ENCODE measurements around the gene PRR7. TPM values are rescaled to one million over a fixed set of nuclear protein-coding genes. Genes with fewer than 3 reads are reported as not detected.
A peak's percentile ranks its signal among the peaks of the same experiment; 100 is the strongest.

PRR7 gene
- total RNA-seq, 1 donor from 2014 or later, result 13.1 TPM

DNA sequence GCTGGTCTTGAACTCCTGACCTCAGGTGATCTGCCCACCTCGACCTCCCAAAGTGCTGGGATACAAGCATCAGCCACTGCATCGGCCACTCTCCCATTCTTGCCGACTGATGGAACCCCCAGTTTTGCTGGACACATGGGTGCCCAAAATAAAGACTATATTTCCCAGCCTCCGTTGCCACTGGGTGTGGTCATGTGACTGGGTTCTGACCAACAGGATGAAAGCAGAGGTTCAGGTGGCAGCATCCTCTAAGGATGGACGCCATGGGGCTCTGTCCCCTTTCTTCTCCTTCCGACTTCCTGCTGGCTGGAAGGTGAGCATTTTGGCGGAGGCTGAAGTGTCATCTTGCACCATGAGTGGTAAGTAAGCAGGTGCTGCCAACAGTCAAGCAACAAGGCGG, 40.5 kb downstream of the PRR7 start:
- TF ChIP-seq, protein P1, sequence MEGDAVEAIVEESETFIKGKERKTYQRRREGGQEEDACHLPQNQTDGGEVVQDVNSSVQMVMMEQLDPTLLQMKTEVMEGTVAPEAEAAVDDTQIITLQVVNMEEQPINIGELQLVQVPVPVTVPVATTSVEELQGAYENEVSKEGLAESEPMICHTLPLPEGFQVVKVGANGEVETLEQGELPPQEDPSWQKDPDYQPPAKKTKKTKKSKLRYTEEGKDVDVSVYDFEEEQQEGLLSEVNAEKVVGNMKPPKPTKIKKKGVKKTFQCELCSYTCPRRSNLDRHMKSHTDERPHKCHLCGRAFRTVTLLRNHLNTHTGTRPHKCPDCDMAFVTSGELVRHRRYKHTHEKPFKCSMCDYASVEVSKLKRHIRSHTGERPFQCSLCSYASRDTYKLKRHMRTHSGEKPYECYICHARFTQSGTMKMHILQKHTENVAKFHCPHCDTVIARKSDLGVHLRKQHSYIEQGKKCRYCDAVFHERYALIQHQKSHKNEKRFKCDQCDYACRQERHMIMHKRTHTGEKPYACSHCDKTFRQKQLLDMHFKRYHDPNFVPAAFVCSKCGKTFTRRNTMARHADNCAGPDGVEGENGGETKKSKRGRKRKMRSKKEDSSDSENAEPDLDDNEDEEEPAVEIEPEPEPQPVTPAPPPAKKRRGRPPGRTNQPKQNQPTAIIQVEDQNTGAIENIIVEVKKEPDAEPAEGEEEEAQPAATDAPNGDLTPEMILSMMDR (IDR thresholded peaks at IDR 0.05; ENCODE audit: unreplicated experiment), result no peak
- H3K27ac Mint-ChIP-seq, result no peak overlapping the region
- no peaks in the 10 kb centered on the region for H3K27me3 Mint-ChIP-seq
- no peak for DNase-seq (ENCODE audit: low spot score, unreplicated experiment)
- H3K4me1 Mint-ChIP-seq (ENCODE audit: low read depth), result no peaks in the 10 kb centered on the region
- H3K36me3 Mint-ChIP-seq (ENCODE audit: insufficient read depth), result peaks cover 19% of the 10 kb centered on the region
- H3K9me3 Mint-ChIP-seq (ENCODE audit: low read depth), result no peaks in the 10 kb centered on the region
- no peak overlapping the region for H3K4me3 Mint-ChIP-seq (ENCODE audit: low read depth)

DNA sequence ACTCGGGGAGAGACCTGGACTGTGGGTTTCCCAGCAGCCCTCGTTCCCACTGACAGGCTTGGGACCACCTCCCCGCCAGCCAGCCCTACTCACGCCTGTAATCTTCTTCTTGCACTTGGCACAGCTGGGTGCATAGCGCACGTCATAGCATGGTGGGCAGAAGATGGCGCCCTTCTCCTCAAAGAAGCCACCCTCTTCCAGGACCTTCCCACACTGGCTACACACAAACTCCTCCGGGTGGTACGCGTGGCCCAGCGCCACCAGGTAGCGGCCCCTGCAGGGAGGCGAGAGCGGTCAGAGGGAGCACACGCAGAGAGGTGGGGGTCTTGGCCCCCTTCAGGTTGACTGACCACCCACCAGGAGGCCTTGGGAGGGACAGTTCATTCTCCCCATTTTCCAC, 41.4 kb downstream of the PRR7 start:
- H3K4me3 Mint-ChIP-seq (ENCODE audit: low read depth), result no peak overlapping the region
- no peaks in the 10 kb centered on the region for H3K9me3 Mint-ChIP-seq (ENCODE audit: low read depth)
- no peak overlapping the region for H3K27ac Mint-ChIP-seq
- no peak for DNase-seq (ENCODE audit: low spot score, unreplicated experiment)
- H3K4me1 Mint-ChIP-seq (ENCODE audit: low read depth), result peaks cover 2% of the 10 kb centered on the region
- TF ChIP-seq, protein P1 (IDR thresholded peaks at IDR 0.05; ENCODE audit: unreplicated experiment), result no peak
- peaks cover 24% of the 10 kb centered on the region for H3K36me3 Mint-ChIP-seq (ENCODE audit: insufficient read depth)
- no peaks in the 10 kb centered on the region for H3K27me3 Mint-ChIP-seq

DNA sequence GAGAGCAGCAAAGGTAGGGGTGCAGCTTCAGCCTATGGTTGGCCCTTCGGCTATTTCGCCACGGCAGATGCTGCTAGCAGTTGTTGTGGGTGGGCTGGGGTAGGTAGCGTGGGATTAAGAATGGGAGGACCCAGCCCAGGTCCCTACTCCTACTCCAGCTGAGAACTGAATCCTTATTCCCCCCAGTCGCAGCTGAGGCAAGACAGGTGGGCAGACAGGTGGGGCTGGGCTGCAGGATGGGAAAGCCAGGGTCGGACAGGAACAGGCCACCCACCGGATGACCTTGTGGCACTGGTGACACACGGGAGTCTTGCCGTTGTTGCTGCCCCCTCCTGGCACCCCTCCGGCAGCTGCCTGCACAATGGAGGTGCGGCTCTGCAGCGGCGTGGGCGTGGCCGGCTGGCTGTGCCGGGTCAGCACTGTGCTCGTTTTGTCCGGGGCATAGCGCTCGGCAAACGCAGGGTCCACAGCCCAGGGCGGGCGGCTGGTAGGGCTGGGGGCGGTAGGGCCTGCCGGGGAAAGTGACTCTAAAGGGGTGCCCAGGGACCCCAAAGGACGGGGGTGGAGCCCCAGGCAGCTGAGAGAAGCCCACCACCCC, 42.6 kb downstream of the PRR7 start:
- DNase-seq (ENCODE audit: low spot score, unreplicated experiment), result no peak

DNA sequence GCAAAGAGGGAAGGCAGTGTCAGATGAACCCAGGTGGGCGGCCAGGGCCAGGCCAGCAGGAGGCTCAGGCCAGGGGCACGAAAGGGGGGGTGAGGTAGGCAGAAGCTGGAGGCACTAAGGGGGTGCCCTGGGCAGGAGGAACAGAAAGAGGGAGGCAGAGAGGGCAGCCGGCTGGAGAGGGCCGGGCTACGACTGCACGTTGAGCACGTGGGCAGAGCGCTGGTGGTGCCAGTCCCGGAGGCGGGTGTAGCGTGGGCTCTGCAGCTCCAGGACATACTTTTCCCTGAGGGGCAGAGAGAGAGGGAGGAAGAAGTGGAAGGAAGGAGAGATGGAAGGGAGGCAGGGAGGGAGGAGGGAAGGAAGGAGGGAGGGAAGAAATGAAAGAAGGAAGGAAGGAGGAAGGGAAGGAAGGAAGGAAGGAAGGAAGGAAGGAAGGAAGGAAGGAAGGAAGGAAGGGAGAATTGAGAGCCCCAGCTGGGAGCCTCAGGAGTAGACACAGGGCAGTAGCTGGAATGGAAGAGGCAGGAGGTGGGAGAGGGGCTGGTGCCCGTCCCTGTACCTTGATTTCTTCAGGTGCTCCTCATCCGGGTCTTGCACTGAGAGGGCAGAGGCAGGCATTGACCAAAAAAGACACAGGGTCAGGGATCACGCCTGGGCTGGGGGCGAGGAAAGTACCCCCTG, 43.8 kb downstream of the PRR7 start:
- TF ChIP-seq, protein P1 (IDR thresholded peaks at IDR 0.05; ENCODE audit: unreplicated experiment), result no peak
- no peak overlapping the region for H3K27ac Mint-ChIP-seq
- DNase-seq (ENCODE audit: low spot score, unreplicated experiment), result no peak
- no peak overlapping the region for H3K4me3 Mint-ChIP-seq (ENCODE audit: low read depth)
- H3K9me3 Mint-ChIP-seq (ENCODE audit: low read depth), result no peaks in the 10 kb centered on the region
- no peaks in the 10 kb centered on the region for H3K27me3 Mint-ChIP-seq
- H3K4me1 Mint-ChIP-seq (ENCODE audit: low read depth), result peaks cover 2% of the 10 kb centered on the region
- peaks cover 18% of the 10 kb centered on the region for H3K36me3 Mint-ChIP-seq (ENCODE audit: insufficient read depth)

More for the DNA sequence above, 42.6 kb downstream of the PRR7 start:
- Mint-ChIP-seq H3K27me3 (no peaks in the 10 kb centered on the region), H3K4me1 (ENCODE audit: low read depth) (peaks cover 2% of the 10 kb centered on the region), H3K27ac (no peak overlapping the region), H3K4me3 (ENCODE audit: low read depth) (no peak overlapping the region), H3K9me3 (ENCODE audit: low read depth) (no peaks in the 10 kb centered on the region), H3K36me3 (ENCODE audit: insufficient read depth) (peaks cover 22% of the 10 kb centered on the region)
- TF ChIP-seq, protein P1 (IDR thresholded peaks at IDR 0.05; ENCODE audit: unreplicated experiment), result peak; percentile 11

DNA sequence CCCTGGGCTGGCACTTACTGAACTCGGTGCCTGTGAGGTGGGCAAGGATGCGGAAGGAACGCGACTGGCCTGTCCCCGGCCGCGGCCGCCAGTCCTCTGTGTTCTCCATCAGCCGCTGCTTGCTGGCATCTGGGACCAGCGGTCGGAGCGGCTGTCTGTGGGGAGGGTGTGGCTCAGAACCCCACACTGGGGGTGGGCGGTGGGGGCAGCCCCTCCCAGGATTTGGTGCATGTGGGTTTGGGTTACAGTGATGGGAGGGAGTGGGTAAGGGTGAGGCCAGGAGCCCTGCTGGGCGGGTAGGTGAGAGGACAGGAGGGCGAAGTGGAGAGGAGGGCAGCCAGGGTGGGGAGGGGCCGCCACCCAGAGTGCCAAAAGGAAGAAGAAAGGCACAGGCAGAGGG, 44.4 kb downstream of the PRR7 start:
- Mint-ChIP-seq H3K36me3 (ENCODE audit: insufficient read depth) (peaks cover 18% of the 10 kb centered on the region), H3K4me3 (ENCODE audit: low read depth) (no peak overlapping the region), H3K27ac (no peak overlapping the region), H3K9me3 (ENCODE audit: low read depth) (no peaks in the 10 kb centered on the region), H3K27me3 (no peaks in the 10 kb centered on the region), H3K4me1 (ENCODE audit: low read depth) (peaks cover 3% of the 10 kb centered on the region)
- TF ChIP-seq, protein P1 (IDR thresholded peaks at IDR 0.05; ENCODE audit: unreplicated experiment), result no peak
- DNase-seq (ENCODE audit: low spot score, unreplicated experiment), result no peak

All from progenitor cell of endocrine pancreas (in vitro differentiated cells).